ENCODE data around the gene TMA16. TPM values are rescaled to one million over a fixed set of nuclear protein-coding genes. Genes with fewer than 3 reads are reported as not detected.

Gene TMA16
- total RNA-seq, 1 donor from 2014 or later: 78.5 TPM

DNA sequence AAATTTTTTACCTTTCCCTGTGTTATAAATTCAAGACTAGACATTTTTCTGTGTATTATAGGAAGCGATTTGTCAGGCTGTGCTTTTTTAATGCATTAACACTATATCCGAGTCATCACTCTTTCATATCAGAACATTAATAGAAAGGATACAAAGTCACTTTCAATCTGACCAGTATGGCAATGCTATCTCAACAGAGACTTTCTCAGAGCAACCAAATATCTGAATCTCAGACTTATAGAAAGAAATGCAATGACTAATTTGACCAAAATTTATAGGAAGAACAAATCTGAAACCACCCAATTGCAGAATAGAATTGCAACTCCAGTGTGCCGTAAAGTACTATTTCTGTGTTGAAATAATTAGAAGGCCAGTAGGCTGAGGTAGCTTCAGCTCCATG lies 20.5 kb upstream of the TMA16 start:
- H3K9ac ChIP-seq: no peak overlapping the region
- no peak overlapping the region for H3K4me2 ChIP-seq
- no peaks in the 10 kb centered on the region for H3K4me1 ChIP-seq
- H3K27me3 ChIP-seq: no peaks in the 10 kb centered on the region
- no peaks in the 10 kb centered on the region for H3K36me3 ChIP-seq
- H2AFZ ChIP-seq (replicated peaks): no peak overlapping the region
- DNase-seq (ENCODE audit: low spot score): no peak
- Mint-ChIP-seq H3K9me3 (no peaks in the 10 kb centered on the region), H3K27me3 (ENCODE audit: insufficient read depth, low read depth) (peaks cover 3% of the 10 kb centered on the region), H3K4me3 (no peak overlapping the region), H3K36me3 (peaks cover 2% of the 10 kb centered on the region), H3K4me1 (no peaks in the 10 kb centered on the region), H3K27ac (no peak overlapping the region)
- H3K79me2 ChIP-seq (ENCODE audit: low read depth): no peaks in the 10 kb centered on the region
- H3K9me3 ChIP-seq (ENCODE audit: low read depth): no peaks in the 10 kb centered on the region
- no peak overlapping the region for H3K27ac ChIP-seq
- no peak overlapping the region for H3K4me3 ChIP-seq
- H4K20me1 ChIP-seq (ENCODE audit: low read depth): no peaks in the 10 kb centered on the region
- H3F3A ChIP-seq (ENCODE audit: low read depth): no peaks in the 10 kb centered on the region
- TF ChIP-seq EZH2phosphoT487 (IDR thresholded peaks at IDR 0.05): no peak
- TF ChIP-seq, protein P1, sequence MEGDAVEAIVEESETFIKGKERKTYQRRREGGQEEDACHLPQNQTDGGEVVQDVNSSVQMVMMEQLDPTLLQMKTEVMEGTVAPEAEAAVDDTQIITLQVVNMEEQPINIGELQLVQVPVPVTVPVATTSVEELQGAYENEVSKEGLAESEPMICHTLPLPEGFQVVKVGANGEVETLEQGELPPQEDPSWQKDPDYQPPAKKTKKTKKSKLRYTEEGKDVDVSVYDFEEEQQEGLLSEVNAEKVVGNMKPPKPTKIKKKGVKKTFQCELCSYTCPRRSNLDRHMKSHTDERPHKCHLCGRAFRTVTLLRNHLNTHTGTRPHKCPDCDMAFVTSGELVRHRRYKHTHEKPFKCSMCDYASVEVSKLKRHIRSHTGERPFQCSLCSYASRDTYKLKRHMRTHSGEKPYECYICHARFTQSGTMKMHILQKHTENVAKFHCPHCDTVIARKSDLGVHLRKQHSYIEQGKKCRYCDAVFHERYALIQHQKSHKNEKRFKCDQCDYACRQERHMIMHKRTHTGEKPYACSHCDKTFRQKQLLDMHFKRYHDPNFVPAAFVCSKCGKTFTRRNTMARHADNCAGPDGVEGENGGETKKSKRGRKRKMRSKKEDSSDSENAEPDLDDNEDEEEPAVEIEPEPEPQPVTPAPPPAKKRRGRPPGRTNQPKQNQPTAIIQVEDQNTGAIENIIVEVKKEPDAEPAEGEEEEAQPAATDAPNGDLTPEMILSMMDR (IDR thresholded peaks at IDR 0.05): no peak
- TF ChIP-seq EZH2 (IDR thresholded peaks at IDR 0.05): no peak

- Histone ChIP-seq H3K79me2 (ENCODE audit: low read depth) (no peaks in the 10 kb centered on the region), H3K4me1 (no peaks in the 10 kb centered on the region), H3K27me3 (no peaks in the 10 kb centered on the region), H3K27ac (no peak overlapping the region), H3K9me3 (ENCODE audit: low read depth) (no peaks in the 10 kb centered on the region), H4K20me1 (ENCODE audit: low read depth) (no peaks in the 10 kb centered on the region), H3K9ac (no peak overlapping the region), H3K4me3 (no peak overlapping the region), H3K36me3 (no peaks in the 10 kb centered on the region), H3K4me2 (no peak overlapping the region), H2AFZ (replicated peaks) (no peak overlapping the region), H3F3A (ENCODE audit: low read depth) (no peaks in the 10 kb centered on the region)
- Mint-ChIP-seq H3K36me3 (peaks cover 2% of the 10 kb centered on the region), H3K9me3 (no peaks in the 10 kb centered on the region), H3K27ac (no peak overlapping the region), H3K4me1 (no peaks in the 10 kb centered on the region), H3K27me3 (ENCODE audit: insufficient read depth, low read depth) (peaks cover 3% of the 10 kb centered on the region), H3K4me3 (no peak overlapping the region)
- no peak for DNase-seq (ENCODE audit: low spot score)
- TF ChIP-seq EZH2 (IDR thresholded peaks at IDR 0.05): no peak
- TF ChIP-seq, protein P1 (IDR thresholded peaks at IDR 0.05): no peak
- no peak for TF ChIP-seq EZH2phosphoT487 (IDR thresholded peaks at IDR 0.05)
These were observed 17.6 kb upstream of the TMA16 start for GRCh38 chr4:163476761-163477438.

GRCh38 chr4:163482190-163482589 lies 12.3 kb upstream of the TMA16 start:
- Histone ChIP-seq H3K9me3 (ENCODE audit: low read depth) (no peaks in the 10 kb centered on the region), H3K79me2 (ENCODE audit: low read depth) (no peaks in the 10 kb centered on the region), H3K4me1 (no peaks in the 10 kb centered on the region), H3K4me3 (no peak overlapping the region), H3F3A (ENCODE audit: low read depth) (no peaks in the 10 kb centered on the region), H3K36me3 (no peaks in the 10 kb centered on the region), H3K27ac (no peak overlapping the region), H3K4me2 (no peak overlapping the region), H4K20me1 (ENCODE audit: low read depth) (no peaks in the 10 kb centered on the region), H3K27me3 (no peaks in the 10 kb centered on the region), H2AFZ (replicated peaks) (no peak overlapping the region), H3K9ac (no peak overlapping the region)
- DNase-seq (ENCODE audit: low spot score): no peak
- Mint-ChIP-seq H3K9me3 (no peaks in the 10 kb centered on the region), H3K36me3 (no peaks in the 10 kb centered on the region), H3K4me3 (no peak overlapping the region), H3K4me1 (no peaks in the 10 kb centered on the region), H3K27me3 (ENCODE audit: insufficient read depth, low read depth) (peaks cover 2% of the 10 kb centered on the region), H3K27ac (no peak overlapping the region)
- TF ChIP-seq EZH2phosphoT487 (IDR thresholded peaks at IDR 0.05) (no peak), EZH2 (IDR thresholded peaks at IDR 0.05) (no peak)
- TF ChIP-seq, protein P1 (IDR thresholded peaks at IDR 0.05): no peak

All from neural progenitor cell (in vitro differentiated cells).